SIG-M5 (cell line): ENCODE measurements around the gene WSCD2.

ENCODE experiments used
- DNase-seq: peaks from one replicate; lab custom pipeline; 2025; lab: John Stamatoyannopoulos, UW

WSCD2 gene

DNA sequence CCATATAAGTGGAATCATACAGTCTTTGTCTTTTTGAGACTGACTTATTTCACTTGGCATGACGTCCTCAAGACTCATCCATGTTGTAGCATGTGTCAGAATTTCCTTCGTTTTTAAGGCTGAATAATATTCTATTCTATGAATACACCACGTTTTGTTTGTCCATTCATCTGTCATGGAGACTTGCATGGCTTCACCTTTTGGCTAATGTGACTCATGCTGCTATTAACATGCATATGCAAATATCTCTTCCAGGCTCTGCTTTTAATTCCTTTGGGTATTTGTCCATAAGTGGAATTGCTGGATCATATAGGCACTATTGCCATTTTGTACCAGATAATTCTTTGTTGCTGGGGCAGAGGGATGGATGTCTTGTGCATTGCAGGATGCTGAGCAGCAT, 19.6 kb upstream of the WSCD2 start:
- no peak for DNase-seq

DNA sequence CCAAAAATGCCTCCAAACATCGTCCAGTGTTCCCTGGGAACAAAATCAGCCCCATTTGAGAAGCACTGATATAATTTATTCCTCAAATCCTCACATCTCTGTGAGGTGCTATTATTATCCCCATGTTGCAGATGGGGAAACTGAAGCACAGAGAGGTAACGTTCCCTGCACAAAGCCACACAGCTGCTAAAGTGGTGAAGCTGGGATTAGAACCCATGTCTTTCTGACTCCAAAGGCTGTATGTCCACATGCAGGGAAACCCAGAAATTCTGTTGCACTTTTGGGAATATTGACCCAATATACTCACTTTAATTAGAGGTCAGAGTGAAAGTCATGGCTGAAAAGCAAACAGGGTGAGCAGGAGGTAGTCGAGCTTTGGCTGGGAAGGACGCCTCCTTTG, 19.1 kb upstream of the WSCD2 start:
- DNase-seq = no peak

DNA sequence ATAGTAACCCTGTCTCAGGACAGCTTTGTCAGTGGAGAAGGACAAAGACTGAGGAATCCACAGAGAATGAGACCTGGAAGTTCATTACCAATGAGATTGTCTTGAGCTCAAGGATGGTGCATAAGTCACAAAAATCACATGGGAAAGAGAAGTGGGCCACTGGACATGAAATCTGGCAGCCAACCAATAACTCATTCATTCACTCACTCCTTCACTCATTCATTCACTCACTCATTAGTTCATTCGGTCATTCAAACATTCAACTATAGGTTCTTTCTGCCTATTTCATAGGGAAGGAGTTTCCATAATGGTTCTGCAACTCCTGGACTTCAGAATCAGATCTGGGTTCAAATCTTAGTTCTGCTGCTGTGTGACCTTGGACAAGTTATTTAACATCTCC, 18.2 kb upstream of the WSCD2 start:
- no peak for DNase-seq

DNA sequence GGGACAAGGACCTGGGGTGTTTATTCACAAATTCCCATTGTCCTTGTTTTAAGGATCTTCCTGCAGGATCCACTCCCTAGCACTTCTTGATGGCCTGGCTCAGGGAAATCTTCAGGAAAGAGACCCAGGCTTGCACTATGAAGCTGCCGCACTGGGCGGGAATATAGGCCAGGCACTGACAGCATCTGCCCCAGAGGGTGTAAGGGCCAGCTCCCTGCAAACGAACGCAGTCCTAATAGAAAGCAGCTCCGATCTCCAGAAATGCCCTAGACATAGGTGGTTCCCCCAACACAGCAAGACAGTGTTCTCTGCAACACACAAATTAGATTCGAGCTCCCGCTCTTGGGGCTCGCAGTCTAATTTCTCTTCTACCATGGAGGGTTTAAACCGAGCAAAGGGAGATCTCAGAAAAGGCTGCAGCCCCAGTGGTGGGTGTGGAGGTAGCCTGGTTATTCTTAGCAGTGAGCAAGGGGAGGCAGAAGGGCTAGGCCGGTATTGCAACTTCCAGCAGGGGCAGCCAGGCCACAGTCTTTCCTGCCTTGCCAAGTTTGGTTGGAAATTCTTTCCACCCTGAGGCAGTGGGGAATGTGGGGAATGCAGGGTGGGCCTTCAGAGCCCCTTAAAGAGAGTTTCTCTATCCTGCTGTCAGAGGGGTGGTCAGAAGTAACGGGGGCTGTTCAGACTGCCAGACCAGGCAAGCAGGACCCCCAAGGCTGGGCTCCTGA, 16.1 kb upstream of the WSCD2 start:
- no peak for DNase-seq

DNA sequence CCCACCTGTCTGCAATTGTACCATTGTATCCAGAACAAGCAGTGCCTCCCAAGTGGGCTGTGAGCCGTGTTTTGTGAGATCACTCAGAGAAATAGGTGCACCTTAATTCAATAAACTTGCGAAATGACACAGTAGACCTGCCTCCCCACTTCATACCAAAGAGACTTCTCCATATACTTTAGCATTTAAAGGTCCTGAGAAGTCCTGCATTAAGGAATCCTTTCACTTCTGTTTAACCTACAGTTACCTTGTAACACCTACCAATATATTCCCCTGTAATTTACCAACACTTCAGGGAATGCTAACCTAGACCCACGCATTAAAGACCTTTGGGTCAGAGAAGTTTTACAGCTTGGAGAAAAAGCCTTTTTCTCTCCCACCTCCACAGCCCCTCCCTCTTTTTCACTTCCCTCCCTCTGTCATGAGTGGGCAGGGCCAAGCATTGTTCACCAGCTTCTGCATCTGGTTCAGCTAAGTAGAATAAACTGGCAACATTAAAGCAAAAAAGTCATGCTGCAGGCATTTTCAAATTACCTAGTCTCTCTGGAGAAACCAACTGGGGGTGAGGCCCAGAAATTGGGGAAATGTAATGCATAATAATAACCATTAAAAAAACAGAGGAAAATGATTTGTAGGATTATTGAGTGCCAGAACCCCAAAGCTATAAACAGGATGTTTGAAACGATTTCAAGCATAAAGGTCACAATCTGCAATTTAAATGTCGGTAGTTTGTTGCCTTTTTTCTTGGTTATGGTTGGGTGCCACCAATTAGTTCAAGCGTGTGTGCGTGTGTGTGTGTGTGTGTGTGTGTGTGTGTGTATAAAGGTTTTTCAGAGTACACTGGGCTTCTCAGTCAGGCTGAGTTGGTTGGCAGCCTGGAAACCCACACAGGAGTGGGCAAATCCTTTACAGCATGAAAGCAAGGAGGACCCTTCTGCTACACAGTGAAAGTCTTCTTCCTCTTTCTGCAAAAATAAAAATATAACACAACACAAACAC, 13.7 kb upstream of the WSCD2 start:
- DNase-seq = no peak

DNA sequence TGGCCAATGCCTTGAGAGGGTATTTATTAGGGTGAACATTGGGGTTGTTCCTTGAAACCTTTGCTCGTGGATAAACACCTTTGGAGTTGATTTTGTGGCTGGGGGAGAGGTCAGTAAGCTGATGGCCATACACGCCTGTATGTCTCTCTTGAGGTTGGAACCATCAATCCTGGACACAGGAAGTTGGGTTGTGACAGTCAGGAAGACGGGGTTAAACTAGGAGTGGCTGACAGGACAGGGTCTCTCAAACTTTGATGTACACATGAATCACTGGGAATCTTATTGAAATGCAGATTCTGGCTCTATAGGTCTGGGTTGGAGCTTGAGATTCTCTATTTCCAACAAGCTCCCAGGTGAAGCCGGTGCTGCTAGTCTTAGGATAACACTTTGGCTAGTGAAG, 12.8 kb upstream of the WSCD2 start:
- DNase-seq = no peak

DNA sequence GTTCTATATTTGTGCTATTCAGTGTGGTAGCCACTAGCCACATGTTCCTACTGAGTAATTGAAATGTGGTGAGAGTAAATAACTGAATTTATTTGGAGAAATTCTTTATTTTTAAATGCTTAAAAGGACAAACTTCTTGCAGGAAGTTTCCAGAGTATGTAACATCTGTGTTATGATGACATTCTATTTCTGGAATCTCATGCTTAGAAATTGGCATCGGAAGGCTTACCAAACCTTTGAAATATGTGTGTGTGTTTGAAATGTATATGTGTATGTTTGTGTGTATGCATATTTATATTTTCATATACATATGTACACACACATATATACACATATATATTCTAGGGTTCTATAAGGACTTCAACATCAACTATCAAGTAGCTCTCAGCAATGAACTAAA, 12.4 kb upstream of the WSCD2 start:
- DNase-seq = no peak

DNA sequence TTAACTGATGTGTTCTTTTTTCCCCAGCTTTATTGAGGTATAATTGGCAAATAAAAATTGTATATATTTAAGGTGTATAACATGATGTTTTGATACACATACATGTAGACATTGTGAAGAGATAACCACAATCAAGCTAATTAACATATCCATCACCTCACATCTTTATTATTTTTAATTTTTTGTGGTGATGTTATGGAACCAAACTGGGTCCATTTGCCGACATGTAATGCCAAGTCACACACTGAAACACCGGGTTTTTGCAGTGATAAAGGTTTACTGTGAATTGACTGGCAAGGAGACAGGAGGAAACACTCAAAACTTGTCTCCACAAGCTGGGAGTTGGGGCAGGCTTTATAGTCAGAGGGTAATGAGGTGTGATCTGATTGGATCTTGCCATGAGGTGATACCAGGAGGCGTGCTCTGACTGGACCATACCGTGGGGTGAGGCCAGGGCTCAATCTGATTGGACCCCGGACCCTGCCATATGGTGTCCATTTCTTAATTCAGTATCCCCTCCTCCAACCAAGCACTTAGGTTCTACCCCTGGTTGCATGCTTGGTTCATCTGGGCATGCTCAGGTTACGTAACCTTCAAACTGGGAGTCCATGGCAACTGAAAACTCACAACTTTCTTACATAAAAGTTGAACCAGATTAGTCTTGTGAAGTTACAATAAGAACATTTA, 11.8 kb upstream of the WSCD2 start:
- DNase-seq = no peak

DNA sequence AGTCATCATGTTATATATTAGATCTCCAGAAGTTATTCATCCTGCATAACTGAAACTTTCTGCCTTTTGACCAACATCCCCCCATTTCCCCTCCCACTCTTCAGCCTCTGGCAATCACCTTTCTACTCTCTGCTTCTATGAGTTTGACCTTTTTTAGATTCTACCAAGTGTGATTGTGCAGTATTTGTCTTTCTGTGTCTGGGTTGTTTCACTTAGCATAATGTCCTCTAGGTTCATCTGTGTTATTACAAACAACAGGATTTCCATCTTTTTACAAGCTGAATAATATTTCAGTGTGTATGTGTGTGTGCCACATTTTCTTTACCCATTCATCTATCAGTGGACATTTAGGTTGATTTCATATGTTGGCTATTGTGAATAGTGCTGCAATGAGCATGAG, 11.2 kb upstream of the WSCD2 start:
- DNase-seq = no peak

DNA sequence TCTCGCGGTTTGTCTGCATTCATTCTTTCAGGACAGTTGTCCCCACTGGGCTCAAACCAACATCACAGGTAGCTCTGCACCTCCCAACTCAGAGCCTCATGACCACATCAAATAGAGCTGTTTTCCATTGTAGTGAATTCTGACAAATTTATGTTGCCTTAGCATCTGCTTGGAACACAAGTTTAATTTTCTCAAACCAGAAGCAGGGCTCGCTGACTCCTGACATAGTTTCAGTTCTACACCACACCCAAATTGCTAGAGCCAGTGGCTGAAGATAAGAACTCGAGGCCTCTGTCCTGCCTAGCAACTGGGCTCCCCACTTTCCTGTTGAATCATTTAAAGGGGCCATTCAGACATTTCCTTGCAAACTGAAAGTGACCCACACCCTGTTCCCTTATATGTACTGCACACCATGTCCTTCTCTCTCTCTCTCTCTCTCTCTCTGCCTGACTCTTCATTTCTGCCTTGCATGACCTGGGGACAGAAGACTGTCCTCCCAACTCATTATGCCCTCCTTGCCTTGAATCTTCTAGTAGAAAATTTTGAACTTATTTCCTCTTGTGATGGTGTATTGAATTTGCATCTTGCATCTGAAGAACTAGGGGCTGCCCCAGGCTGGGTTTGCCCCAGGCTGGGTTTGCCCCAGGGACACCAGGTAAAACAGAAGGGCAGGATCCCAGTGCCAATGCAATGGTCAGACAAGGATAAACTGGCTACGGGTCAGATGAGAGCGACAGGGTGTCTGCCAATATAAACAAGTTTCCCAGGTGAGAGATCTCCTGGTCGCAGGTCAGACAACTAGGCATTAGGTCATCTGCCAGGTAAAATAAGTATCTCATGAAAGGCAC, 9.7 kb upstream of the WSCD2 start:
- DNase-seq = no peak

DNA sequence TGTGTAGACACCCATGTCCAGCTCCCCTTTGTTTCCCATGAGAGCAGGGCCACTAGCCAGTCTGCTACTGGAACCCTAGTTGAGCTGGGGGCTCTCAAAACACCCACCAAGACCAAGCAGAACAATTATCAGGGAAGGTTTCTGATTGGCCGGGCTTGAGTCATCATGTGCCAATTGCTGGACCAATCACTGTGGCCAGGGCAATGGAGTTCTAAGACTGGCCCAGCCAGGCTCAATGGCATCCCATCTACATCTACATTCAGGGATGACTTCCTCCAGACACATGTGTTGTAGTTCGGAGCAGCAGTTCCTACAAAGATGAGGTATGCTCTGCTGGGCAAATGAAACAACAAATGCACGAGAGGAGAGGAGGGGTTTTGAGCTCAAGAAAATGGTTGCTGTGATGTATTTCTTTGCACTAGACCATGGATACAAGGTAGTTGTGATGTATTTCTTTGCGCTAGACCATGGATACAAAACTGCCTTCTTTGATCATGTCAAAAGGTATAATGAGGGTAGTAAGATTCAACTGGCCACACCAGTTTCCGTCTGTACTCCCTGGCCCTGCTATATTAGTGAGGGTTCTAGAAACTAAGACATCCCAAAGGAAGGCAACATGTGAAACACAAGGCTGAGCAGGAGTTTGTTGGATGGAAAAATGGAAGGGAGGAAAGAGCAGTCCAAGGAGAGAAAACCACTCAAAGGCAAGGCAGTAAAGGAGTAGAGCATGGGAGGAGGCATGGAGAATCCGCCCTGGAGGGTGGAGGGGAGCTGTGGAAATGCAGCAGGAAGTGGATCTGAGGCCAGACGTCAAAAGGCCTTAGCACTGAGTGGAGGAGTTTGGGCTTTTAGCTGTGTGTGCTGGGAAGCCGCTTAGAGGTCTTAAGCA, 8.9 kb upstream of the WSCD2 start:
- DNase-seq = no peak

DNA sequence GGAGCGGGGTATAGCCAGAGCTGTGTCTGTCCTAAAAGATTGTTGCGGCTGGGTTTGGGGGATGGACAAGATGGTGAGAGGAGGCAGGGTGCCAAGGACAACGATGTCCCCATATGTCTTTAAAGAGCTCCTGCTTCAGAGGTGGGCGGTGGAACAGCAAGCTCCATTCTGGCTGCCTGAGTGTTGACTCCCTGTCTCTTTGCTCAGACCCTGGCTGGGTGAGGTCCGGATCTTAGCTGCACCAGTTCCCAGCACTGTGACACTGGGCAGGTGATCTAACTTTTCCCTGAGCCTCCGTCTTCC, 8.3 kb upstream of the WSCD2 start:
- no peak for DNase-seq

DNA sequence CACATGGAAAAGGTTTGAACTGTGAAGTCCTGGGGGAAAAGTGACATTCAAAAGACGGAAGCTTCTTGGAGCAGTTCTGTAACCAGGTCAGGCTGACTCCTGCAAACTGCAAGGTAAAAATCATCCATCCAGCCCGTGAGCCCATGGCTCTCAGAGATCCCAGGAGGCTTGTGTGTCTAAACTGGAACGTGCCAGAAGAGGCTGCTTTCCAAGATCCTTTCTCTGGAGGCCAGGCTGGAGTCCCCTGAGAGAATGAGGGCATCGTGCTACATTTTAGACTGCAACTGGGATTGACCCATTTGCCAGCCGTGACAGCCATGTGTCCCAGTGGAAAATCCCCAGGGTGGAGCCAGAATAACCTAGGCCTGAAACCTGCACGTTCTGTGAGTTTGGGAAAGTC, 7.8 kb upstream of the WSCD2 start:
- no peak for DNase-seq

DNA sequence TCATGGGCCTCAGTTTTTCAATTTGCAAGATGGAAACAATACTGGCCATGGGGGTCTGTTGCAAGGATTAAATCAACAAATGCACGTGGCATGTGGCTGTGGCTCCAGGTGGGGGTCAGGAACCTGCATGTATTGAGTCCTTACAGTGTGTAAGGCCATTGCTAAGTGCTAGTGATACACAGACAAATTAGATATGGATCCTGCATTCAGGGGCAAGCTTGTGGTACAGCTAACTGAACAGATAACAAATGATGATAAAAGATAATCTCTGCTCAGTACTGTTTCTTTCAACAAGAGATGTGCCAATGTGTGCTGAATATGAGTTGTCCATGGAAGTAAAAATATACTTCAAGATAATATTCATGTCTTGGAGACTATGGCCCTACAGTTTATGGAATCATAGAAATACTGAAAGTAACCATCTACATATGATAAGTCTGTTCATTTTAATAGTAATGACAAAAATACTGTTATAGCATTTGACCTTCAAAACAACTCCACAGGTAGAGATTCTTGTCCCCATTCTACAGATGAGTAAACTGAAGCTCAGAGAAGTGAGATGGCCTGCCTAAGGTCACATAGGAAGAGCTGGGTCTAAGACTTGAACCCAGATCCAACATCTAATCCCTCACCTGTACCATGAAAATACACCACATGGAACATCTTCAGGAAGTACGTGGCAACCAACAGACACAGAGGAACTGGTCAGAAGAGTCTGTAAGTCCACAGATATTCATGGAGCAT, 7.2 kb upstream of the WSCD2 start:
- no peak for DNase-seq

DNA sequence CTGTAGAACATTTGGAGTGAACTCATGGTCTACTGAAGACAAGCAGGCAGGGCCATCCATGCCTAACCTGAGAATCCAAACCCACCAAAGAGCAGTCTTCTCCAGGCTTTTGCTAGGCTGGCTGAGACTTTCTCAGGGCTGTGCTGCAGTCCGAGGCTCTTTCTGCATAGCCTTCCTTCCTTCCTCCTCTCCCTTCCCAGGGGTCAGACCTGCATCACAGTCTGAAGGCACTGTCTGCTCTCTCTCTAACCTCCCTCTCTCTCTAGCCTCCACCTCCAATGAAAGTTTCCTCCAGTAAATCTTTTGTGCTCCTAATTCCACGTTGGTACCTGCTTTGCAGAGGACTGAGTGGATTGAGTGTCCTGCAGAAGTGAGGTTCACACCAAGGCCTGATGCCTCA, 6.4 kb upstream of the WSCD2 start:
- DNase-seq = no peak

DNA sequence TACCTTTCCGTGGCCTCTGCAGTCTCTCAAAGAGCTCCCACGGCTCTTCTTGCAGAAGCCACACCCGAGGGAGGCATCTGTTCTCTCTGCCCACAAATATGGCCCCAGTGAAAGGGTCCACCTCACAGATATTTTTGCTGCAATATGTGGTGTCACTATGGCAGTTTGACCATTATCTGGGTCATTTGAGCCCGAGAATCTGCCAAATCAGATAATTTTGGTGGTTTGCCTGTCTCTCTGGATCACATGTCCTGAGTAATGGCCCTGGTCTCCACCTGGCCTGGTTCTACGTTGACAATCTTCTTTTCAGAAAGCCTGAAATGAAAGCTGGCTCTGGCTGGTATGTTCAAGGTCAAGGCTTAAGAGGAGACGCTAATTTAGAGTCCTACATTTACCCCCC, 5.7 kb upstream of the WSCD2 start:
- DNase-seq = no peak

DNA sequence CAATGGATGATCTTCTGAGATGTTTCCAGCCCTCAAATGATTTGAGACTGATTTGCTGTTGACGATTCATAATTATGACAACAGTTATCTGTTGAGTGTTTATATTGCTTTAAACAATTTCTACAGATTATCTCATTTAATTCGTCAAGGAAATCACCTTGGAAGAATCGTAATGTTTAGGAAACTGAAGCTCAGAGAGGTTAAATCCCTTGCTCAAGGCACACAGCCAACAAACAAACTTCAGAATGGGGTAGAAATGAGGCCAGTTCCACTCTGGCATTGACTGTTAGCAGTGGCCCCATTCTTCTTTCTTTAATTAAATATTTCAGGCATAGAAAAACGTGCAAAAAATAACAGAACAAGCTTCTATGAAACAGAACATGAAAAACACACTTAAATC, 4.0 kb upstream of the WSCD2 start:
- no peak for DNase-seq

DNA sequence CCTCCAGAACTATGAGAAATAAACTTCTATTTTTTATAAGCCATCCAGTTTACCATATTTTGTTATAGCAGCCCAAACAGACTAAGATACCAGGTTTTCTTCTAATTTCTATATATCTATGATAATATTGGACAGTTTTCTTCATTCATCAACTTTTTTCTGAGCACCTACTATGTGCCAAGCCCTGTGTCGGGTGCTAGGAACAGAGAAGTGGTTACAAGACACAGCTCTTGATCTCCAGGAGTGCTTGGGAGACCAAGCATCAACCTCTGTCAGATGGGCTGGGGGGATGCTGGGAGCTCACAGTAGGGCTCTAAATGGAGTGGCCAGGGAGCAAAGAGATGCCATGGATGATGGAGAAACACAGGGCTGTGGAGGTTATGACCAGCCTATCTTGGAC, 2.9 kb upstream of the WSCD2 start:
- DNase-seq = no peak

DNA sequence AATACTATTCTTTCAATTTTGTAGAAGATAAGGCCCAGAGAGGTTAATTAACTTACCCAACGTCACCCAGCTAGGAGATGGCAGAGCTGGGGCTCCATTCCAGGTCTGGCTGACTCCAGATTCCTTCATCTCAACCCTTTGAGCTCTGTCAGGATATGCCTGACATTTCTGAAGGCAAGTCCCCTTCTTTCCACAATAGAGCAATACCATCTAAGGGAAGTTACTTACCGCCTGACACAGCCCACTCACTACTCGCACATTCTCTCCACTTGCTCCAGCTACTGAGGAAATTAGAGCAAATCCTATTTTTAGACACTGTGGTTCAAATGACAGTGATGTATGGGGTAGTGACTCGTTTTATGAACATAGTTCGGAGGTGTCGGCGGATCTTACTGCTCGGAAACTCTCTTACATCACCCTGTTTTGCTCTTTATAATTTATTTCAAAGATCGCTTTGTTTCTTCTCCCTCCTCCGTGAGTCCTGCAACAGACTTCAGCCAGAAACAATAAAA, 2.0 kb upstream of the WSCD2 start:
- DNase-seq = no peak

DNA sequence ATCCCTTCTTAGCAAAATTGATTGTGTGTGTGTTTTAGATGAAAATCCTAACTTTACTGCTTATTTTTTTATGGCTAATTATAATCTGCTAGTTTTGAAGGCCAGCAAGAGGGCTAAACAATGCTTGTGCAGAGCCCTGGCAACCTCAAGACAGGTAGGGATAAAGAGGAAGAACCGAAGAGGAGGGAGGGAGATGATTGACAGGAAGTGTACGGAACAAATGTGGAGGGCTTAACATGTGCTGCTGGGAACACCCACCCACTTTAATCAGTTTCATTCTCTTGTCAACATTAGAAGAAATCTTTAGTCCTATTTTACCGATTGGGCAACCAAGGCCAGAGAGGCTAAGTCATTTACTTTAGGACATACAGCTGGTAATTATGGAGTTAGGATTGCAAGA, 1.4 kb upstream of the WSCD2 start:
- no peak for DNase-seq
